HCT116 (cell line): Measurements from ENCODE around the gene ACSL3.

Experiments
- EGR1 ChIP-seq: IDR thresholded peaks from 2 replicates; pipeline ENCODE4 v1.6.1; 2012; ENCODE audit warnings: low read depth
- POLR2A ChIP-seq: IDR thresholded peaks from 2 replicates; pipeline ENCODE4 v1.7.0; 2011; ENCODE audit warnings: borderline replicate concordance; ENCODE audit not compliant: insufficient read depth, insufficient read length; ENCODE audit errors: extremely low read depth
- POLR2AphosphoS5 ChIP-seq: IDR thresholded peaks from 2 replicates; pipeline ENCODE4 v1.6.1; 2011; ENCODE audit warnings: mild to moderate bottlenecking, low read depth, low read length, moderate library complexity
- SIN3A ChIP-seq: IDR thresholded peaks from 2 replicates; pipeline ENCODE4 v1.6.1; 2012; ENCODE audit warnings: low read depth
- YY1 ChIP-seq: IDR thresholded peaks from 2 replicates; pipeline ENCODE4 v1.6.1; 2011; ENCODE audit warnings: low read length, low read depth, moderate library complexity, mild to moderate bottlenecking; ENCODE audit not compliant: insufficient replicate concordance; ENCODE audit errors: extremely low read depth
- TF ChIP-seq, protein P1 (sequence below), 3 experiments: fragments of 200-600 bp in 1 of 3; sonication (generic) in 1 of 3; IDR thresholded peaks in 2 of 3; conservative IDR thresholded peaks in 1 of 3; 2 replicates each; pipeline ENCODE4 v1.5.1; 2012 to 2017; ENCODE audit warnings: low read depth in 2 of 3, low read length in 2 of 3, antibody characterized with exemption in 1 of 3, borderline replicate concordance in 1 of 3, control low read depth in 1 of 3, mild to moderate bottlenecking in 1 of 3, mixed read lengths in 1 of 3, mixed run types in 1 of 3, moderate library complexity in 1 of 3; ENCODE audit not compliant: insufficient read depth in 1 of 3

DNA sequence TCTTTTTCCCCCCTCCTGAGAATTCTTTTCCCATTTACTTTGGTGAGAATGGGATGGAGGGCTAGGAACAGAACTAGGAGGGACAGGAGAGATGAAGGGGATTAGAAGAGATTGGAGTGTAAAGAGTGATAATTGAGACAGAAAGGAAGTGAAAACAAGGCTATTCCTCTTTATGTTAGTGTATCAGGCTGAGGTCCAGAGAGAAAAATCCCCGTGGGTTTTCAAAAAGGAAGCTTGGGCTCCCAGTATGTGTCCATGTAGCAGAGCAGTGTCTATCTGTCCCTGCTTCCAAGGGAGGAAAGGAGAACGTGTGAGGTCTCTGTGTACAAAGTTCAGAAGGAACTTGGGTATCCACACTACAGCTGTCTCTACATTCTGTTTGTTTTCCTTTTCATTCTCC lies 131.3 kb downstream of the ACSL3 start:
- TF ChIP-seq, protein P1, sequence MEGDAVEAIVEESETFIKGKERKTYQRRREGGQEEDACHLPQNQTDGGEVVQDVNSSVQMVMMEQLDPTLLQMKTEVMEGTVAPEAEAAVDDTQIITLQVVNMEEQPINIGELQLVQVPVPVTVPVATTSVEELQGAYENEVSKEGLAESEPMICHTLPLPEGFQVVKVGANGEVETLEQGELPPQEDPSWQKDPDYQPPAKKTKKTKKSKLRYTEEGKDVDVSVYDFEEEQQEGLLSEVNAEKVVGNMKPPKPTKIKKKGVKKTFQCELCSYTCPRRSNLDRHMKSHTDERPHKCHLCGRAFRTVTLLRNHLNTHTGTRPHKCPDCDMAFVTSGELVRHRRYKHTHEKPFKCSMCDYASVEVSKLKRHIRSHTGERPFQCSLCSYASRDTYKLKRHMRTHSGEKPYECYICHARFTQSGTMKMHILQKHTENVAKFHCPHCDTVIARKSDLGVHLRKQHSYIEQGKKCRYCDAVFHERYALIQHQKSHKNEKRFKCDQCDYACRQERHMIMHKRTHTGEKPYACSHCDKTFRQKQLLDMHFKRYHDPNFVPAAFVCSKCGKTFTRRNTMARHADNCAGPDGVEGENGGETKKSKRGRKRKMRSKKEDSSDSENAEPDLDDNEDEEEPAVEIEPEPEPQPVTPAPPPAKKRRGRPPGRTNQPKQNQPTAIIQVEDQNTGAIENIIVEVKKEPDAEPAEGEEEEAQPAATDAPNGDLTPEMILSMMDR (IDR thresholded peaks at IDR 0.05 in 2 of 3, conservative IDR thresholded peaks at IDR 0.05 in 1 of 3; ENCODE audit: borderline replicate concordance in 1 of 3, insufficient read depth in 1 of 3, low read depth in 2 of 3, low read length in 2 of 3): no peak
- TF ChIP-seq POLR2A (no peak), POLR2AphosphoS5 (no peak), SIN3A (no peak), EGR1 (no peak), YY1 (no peak)
